GM12892 (cell line): Measurements from ENCODE around the gene MMD.
"Not testable (repeated sequence)": the region's sequence is repeated elsewhere in the genome, so short reads cannot be mapped to it uniquely, and the experiment has no call there.

ENCODE experiments used
- DNase-seq: peaks from one replicate; pipeline ENCODE4 v3.0.0; 2011; ENCODE audit not compliant: insufficient read length
- FAIRE-seq: peaks from 2 replicates; lab custom pipeline; 2011; peaks lifted over from hg19 to GRCh38; lab: Jason Lieb, UNC
- POLR2A ChIP-seq: IDR thresholded peaks from 2 replicates; pipeline ENCODE4 v1.6.1; 2011; ENCODE audit warnings: low read depth, low read length, control low read depth
- POLR2AphosphoS5 ChIP-seq: IDR thresholded peaks from 2 replicates; pipeline ENCODE4 v1.6.1; 2011; ENCODE audit warnings: low read depth, low read length, control low read depth
- TAF1 ChIP-seq: IDR thresholded peaks from 2 replicates; pipeline ENCODE4 v1.6.1; 2011; ENCODE audit warnings: low read depth, mild to moderate bottlenecking, control low read depth, low read length, borderline replicate concordance

Gene MMD

DNA sequence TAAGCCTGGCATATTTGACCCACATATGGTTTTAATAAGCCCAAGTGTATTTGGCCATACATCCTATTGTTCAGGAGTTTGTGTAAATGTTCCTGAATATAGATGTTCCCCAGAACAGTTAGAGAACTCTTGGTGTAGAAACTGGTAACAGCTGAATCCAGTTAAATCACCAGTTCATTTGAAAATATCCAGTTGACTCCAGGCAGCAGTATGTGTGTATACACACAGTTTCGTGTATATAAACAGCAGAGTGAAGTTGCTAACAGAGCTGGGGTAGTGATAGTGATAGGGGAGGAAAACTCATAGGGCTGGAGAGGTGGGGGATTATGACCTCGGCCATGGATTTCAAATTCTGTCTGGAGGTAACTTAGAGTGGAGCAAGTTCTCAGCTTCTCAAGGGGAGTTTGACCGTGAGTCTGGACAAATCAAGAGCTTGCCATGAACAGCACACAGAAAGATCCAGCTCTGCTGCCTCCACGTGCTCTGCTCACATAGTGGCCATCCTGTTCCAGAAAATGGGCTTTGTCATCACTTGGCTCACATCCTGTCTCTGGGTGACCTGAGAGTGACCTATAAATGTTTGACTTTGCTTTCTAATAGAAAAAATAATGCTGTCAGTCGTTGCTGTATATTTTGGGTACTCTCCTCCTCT lies 30.6 kb upstream of the MMD start:
- TF ChIP-seq TAF1 (no peak), POLR2A (no peak), POLR2AphosphoS5 (no peak)
- DNase-seq: no peak
- FAIRE-seq: peak; percentile 50

DNA sequence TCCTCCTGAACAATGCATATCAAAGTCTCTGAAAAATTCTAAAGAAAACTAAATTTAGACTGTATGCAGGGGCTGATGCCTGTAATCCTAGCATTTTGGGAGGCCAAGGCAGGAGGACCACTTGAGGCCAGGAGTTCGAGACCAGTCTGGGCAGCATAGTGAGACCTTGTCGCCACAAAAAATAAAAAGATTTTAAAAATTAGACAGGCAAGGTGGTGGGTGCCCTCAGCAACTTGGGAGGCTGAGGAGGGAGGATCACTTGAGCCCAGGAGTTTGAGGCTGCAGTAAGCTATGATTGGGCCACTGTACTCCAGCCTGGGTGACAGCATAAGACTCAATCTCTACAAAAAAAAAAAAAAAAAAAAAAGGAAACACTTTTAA lies 30.1 kb upstream of the MMD start:
- no peak for FAIRE-seq
- TF ChIP-seq POLR2AphosphoS5: no peak
- TF ChIP-seq POLR2A: no peak
- TF ChIP-seq TAF1: no peak
- no peak for DNase-seq

DNA sequence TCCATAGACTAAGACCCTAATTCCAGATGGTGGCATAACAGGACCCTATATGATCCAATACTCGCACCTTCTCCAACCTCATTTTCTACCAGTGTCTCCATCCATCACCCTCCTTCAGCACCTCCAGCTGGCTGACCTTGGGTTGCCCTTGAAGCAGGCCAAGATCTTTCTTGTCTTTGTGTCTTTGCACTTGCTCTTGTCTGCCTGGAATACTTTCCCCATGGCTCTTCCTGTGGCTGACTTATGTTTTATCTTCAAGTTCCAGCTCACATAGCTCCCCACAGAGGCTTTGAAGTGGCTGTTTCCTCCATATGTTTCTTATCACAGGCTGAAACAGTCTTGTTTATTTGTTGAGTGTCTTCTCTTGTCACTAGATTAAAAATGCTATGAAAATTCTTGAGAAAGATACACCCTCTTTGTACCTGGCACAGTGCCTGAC lies 29.6 kb upstream of the MMD start:
- no peak for TF ChIP-seq POLR2A
- TF ChIP-seq TAF1: no peak
- TF ChIP-seq POLR2AphosphoS5: no peak
- DNase-seq: no peak
- FAIRE-seq: no peak

DNA sequence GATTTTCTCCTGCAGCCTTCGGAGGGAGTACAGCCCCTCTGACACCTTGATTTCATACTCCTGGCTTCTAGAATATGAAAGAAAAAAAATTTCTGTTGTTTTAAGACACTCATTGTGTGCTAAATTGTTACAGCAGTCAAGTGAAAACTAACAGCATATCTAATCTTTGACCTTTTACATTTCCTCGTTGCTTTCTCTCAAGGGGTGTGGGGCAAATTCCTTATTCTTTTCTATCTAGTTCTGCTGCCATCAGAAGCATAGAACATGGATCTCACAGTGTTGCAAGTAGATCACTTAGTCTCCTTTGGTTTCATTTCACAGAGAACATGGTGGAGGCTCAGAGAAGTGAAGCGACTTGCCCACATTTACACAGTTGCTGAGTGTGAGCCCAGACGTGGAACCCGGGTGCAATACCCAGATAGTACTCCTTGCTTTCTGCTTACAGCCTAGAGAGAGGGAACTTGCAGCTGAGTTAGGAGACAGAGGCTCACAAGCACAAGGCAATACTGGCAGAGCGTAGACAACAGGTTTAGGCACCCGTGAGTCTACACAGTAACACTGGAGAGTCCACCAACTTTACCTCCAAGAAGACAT lies 28.7 kb upstream of the MMD start:
- FAIRE-seq (no peak), DNase-seq (no peak)
- TF ChIP-seq TAF1: no peak

DNA sequence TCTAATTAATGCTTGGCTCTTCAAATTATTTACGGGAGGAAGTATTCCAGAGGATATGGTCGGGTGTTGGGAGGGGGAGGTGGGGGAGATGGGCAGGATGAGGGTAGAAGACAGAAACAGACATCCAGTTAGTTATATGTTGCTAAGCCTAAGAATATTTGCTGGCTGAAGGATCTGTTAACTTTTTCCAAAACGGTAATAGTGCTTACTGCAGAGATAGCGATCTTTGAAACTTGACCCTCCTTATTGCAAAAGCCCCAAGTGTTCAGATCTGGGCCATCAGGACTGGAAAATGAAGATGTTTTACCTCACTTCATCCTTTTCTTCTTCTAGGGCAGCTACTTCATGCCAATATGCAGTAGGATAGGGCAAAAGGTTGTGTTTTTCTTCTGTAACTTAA lies 27.0 kb upstream of the MMD start:
- DNase-seq: no peak
- FAIRE-seq: no peak
- no peak for TF ChIP-seq POLR2AphosphoS5
- TF ChIP-seq TAF1: no peak
- TF ChIP-seq POLR2A: no peak

DNA sequence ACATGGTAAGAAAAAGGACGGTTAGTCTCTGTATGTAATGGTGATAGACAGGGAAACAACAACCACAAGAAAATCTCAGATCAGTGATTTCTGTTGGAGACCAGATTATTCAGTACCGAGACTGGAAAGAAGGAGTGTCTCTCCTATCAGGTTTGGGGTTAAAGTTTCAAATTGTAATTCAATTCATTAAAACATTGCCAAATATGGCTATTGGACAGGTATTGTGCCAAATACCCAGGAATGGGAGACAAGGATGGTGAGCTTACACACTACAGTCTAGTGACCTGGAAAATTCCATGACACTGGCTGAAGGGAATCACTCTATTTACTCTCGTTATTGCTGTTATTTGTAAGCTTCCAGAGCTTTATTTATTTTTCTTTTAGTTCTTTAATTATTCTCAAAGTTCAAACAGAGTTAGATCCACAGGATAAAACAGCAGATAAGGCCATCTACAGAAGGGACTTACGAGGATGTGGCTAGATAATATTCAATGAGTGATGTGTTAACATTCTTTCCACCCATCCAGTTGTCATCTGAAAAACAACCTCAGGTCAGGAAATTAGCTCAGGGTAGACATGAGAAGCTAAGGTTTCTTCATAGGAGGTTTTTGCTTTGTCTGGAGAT lies 25.1 kb upstream of the MMD start:
- no peak for FAIRE-seq
- no peak for DNase-seq
- no peak for TF ChIP-seq POLR2A
- TF ChIP-seq POLR2AphosphoS5: no peak
- no peak for TF ChIP-seq TAF1

DNA sequence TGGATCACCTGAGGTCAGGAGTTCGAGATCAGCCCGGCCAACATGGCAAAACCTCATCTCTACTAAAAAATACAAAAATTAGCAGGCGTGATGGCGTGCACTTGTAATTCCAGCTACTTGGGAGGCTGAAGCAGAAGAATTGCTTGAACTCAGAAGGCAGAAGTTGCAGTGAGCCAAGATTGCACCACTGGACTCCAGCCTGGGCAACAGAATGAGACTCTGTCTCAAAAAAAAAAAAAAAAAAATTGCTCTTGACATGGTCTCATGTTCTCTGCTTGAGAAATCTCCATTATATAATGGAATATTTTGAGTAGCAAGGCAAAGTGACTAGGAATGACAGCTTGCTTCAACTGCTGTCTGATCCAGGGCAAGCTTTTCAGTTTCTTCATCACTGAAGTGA lies 24.4 kb upstream of the MMD start:
- FAIRE-seq, DNase-seq: not testable (repeated sequence)

DNA sequence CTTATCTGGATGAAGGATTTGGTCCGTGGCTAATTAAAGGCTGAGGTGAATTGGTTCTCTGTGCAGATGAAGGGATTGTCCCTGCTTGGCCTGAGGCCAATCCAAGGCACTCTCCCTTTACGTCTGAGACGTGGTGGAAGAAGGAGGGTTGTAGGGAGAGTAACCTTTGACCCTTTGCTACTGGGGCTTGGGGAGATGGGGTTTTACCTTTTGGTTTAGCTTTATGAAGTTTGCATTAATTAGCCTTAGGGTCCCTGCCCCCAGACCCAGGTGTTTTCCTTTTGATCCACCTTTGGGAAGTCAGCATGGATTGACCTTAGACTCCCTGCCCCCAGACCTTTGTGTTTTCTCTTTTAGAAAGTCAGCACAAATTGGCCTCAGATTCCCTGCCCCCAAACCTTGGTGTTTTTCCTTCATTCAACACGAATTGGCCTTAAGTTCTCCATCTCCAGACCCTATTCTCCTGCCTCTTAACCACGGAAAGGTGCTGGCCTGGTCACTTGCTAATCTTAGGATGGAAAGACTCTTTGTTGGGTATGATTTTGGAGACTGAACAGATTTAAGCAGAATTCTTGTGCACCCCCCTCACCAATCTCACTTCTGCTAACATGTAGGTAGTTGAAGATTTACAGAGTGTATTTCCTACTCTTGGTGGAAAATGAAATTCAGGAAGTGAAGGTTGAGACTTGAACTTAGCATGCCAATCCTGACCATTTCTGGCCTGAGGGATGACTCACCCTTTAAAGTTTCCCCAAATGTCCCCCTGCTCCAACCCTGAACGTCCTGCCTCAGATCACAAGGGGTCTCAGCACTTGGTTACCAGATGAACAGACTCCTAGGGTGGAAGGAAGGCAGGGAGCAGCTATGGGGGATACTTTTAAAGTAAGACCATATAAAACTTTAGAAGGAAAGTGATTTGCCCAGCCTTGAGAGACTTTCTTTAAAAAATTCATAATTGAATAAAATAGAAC lies 23.1 kb upstream of the MMD start:
- TF ChIP-seq POLR2AphosphoS5: no peak
- TF ChIP-seq POLR2A: no peak
- no peak for TF ChIP-seq TAF1
- DNase-seq: no peak
- FAIRE-seq: peak; percentile 74

DNA sequence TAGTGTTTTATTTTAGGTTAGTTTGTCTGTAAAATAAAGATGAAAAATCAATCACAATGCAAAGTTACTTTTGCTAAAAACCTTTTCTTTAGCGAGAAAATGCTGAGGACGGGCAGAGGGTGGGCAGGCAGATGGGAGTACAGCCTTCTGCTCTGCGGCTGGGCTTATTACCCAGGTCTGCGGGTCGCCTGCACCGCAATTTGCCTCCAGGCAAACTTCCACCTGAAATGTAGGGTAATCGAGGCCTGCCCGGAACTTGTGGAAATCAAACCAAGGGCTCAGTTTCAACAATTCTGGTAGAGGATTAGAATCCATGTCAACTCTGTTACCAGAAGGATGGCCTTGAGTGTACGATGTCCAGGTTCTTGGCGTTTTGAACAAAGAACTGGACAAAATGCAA lies 22.3 kb upstream of the MMD start:
- FAIRE-seq (no peak), DNase-seq (no peak)

DNA sequence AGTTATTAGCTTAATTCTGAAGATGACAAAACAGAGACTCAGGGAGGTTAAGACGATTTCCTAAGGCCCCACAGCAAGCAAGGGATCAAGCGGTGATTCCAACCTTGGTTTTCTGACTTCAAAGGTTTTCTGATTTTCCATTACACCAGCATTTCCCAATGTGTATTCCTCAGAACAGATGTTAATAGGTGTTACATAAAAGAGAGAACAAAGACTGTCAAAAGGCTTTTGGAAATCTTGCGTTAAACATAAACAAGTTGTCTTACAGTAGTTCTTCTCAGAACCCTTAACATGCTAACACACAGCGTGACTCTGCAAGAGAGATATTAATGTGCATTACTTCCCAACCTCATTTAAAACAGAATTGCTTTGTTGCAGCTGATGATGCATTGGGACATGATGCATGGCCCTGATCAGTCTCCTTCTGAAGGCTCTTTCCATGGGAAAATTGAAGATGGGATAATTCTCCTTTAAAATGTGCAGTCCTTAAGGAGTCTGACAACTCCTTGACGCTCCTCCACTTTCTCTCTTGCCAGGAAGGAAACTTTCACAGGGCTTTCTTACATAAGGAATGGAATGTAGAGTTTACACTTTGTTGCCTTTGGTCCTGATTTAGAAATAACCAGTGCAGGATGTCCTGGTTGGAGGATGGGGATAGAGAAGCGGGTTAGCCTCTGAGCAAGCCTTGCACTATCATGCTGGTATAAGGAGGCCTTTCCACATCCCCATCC lies 21.5 kb upstream of the MMD start:
- TF ChIP-seq POLR2A (no peak), TAF1 (no peak), POLR2AphosphoS5 (no peak)
- no peak for DNase-seq
- no peak for FAIRE-seq

More for the DNA sequence above, 22.3 kb upstream of the MMD start:
- TF ChIP-seq POLR2A (no peak), TAF1 (no peak), POLR2AphosphoS5 (no peak)

DNA sequence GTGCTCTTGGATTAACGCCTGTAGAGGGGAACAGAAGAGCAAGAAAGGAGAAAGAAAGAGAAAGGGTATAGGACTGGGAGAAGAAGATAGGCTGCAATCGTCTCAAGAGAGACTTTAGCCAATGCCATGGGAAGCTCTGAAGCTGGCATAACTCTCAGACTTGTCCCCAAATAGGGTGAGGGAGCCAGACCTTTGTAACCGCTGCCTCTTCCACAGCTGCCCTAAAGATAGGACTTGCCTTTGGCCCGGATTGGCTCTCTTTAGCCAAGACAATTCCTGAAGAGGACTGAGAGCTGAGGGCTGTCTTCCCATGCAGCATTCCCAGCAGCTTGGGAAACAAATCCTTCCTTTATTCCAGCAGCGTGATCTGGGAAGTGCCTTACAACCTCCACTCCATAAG lies 20.8 kb upstream of the MMD start:
- FAIRE-seq (no peak), DNase-seq (no peak)
- TF ChIP-seq POLR2AphosphoS5 (no peak), POLR2A (no peak), TAF1 (no peak)

DNA sequence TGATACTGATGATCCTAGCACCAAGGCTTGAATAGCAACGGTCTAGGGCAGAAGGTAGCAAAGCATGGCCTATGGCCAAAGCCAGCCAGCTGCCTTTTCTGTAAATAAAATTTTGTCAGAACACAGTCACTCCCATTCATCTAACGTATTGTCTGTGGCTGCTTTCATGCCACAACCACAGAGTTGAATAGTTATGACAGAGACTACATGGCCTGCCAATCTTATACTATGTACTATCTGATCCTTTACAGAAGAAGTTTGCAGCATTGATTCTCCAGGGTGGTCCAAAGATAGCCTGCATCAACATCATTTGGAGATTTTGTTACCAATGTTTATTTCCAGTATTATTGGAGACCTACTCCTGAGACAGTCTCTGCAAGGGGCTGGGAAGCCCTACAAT lies 19.9 kb upstream of the MMD start:
- DNase-seq (no peak), FAIRE-seq (no peak)
- TF ChIP-seq POLR2AphosphoS5 (no peak), POLR2A (no peak), TAF1 (no peak)
